GM21529 (cell line): Measurements from ENCODE around the gene YIPF1.
A peak's percentile ranks its signal among the peaks of the same experiment; 100 is the strongest.
"Not testable (repeated sequence)": the region's sequence is repeated elsewhere in the genome, so short reads cannot be mapped to it uniquely, and the experiment has no call there.

Experiments used
- ATAC-seq: cut with Tn5 transposase; IDR thresholded peaks from one replicate; pipeline ENCODE4 v1.9.1; 2021; ENCODE audit not compliant: unreplicated experiment

The YIPF1 gene

DNA sequence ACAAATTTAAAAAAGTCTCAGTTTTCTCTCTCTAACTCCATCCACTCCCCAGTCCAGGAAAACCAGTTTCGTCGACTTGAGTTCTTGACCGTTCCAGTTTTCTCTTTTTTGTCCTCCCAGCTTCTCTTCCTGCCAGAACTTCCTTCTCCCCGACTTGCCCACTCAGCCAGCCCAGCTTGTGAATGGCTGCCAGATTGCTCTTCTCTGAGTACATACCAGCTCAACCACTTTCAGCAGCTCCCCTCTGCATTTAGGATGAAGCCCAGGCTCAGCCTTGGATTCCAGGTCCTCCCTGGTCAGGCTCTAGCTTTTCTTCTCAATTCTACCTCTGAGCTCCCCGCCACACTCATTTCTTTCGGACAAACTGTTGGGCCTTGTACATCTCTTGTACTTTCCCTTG lies 5.8 kb upstream of the YIPF1 start:
- no peak for ATAC-seq

GRCh38 chr1:53894644-53895043 lies 5.0 kb upstream of the YIPF1 start:
- no peak for ATAC-seq

GRCh38 chr1:53893999-53894636 lies 4.5 kb upstream of the YIPF1 start, which contains the start of gene DIO1:
Gene DIO1 (plus strand): TSS chr1:53894187. CDS start chr1:53894211, 24 bp downstream.
- ATAC-seq, result no peak

DNA sequence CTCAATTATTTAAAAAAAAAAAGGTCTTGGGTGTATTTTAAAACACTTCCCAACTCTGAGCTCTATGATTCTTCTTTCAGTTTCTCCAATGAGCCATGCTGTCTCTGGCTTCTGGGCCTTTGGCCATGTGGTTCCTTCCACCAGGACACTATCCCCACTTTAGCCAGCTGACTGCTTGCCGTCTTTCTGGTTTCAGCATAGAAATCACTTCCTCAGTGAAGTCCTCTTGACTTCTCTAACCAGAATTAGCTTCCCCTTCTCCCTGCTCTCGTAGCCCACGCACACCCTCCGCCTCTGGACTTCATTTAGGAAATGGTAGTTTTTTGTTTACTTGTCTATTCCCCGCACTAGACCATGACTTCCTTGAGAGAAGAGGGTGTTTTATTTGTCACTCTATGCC lies 3.3 kb upstream of the YIPF1 start:
- no peak for ATAC-seq

DNA sequence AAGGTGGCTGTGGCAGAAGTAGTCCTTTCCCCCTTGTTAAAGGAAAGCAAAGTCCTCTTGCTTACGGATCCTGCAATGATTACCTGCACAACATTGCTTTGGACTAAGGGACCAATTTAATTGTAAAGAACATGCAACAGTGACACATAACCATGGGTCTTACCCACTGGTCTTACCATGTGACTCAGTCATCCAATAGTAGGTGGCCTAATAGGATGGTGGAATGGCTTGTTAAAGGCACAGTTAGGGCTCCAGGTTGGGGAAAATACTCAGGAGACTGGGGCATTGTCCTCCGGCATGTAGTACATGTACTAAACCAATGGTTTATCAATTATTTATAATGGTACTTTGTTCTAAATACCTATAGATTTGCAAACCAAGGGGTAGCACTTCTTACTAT lies 2.1 kb upstream of the YIPF1 start:
- no peak for ATAC-seq

DNA sequence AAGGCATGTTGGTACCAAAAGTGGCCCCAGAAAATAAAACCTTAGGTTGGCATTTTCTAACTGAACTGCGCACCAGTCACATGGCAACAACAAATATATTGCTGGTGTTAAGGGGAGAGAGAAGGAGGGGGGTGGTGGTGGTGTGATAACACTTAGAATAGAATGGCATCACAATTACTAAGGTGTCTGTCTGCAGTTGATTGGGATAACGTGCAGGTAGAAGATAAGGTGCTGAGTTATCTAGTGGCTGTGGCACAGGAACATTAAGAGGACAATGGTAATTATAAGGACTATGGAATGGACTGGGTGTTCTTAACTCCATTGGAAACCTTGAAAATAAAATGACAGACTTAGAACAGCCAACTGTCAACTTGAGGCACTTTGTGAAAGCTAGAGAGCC lies 1.4 kb upstream of the YIPF1 start:
- no peak for ATAC-seq

GRCh38 chr1:53890522-53890941 lies 935 bp upstream of the YIPF1 start:
- ATAC-seq, result peak; percentile 17

DNA sequence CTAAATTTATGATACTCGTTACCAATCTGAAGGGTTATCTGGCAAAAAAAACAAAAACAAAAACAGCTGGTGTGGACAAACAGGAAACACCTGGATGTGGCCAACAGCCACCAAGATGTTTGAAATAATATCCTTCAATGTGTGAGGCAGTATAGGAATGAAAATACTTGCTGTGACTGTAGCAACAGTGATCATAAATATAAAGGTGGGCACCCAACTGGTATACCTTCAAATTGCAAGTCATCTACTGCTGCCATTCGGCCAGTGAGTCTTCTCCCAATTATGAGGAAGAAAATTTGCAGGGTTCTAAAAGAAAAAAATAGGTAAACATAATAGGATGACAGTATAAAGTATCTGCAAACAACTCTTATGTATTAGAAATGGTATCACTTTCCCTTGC lies 916 bp downstream of the YIPF1 start:
- no peak for ATAC-seq

DNA sequence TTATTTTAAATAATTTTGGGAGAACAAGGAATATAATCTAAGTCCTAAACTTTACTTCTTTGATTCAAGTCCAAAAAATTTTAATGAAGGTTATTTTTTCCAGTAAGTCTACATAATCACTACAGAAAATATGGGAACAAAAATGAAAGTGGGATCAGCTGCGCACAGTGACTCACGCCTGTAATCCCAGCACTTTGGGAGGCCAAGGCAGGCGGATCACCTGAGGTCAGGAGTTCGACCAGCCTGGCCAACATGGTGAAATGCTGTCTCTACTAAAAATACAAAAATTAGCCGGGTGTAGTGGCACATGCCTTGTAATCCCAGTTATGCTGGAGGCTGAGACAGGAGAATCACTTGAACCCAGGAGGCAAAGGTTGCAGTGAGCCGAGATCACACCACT lies 6.0 kb downstream of the YIPF1 start:
- not testable (repeated sequence) for ATAC-seq

DNA sequence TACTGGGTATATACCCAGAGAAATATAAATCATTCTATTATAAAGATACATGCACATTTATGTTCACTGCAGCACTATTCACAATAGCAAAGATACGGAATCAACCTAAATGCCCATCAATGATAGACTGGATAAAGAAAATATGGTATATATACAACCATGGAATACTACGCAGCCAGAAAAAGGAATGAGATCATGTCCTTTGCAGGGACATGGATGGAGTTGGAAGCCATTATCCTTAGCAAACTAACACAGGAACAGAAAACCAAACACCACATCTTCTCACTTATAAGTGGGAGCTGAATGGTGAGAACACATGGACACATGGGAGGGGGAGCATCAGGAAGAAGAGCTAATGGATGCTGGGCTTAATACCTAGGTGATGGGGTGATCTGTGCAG lies 7.7 kb downstream of the YIPF1 start:
- not testable (repeated sequence) for ATAC-seq

GRCh38 chr1:53878492-53879105 lies 11.0 kb downstream of the YIPF1 start:
- ATAC-seq, result no peak

- not testable (repeated sequence) for ATAC-seq
Observed at GRCh38 chr1:53875150-53875549, 14.4 kb downstream of the YIPF1 start.

- ATAC-seq, result no peak
Observed at GRCh38 chr1:53871773-53872484, 17.7 kb downstream of the YIPF1 start.

DNA sequence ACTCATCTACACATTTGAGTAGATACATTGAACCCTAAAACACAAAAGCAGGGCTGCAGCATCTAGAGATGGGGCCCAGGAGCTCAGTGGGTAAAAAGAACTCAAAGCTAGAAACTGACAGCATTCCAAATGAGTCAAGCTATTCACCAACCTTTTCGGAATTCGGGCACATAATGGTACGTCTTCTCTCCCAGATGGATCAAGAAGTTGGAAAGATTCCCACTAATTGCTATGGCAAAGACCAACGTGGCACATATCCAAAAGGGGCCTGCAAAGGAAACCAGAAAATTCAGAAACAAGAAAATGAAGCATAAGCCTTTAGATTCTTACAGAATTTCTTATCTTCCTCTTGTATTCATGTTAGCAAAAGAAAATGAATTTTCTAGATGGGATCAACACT lies 18.4 kb downstream of the YIPF1 start:
- no peak for ATAC-seq

DNA sequence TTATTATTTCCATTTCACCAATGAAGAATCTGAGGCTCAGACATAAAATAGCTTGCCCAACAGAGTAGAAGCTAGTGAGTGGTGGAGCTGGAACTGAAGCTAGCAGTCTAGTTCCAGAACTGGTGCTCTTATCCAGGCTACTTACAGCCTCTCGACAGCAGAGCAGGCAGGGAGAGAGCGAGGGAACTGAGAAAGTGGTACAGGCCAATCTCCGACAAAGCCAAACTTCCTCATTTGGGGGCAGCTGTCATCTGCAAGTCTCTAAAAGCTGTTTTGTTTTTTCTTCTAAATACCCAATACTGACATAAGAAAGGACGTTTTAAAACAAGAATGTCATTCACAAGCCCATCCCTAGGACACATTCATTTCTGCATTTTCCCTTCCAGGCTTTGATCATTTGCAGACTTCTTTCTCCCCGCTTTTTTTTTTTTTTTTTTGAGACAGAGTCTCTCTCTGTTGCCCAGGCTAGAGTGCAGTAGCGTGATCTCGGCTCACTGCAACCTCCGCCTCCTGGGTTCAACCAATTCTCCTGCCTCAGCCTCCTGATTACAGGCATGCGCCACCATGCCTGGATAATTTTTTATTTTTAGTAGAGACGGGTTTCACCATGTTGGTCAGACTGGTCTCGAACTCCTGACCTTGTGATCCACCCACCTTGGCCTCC lies 20.0 kb downstream of the YIPF1 start:
- no peak for ATAC-seq

GRCh38 chr1:53868565-53868964 lies 21.0 kb downstream of the YIPF1 start:
- ATAC-seq, result no peak

DNA sequence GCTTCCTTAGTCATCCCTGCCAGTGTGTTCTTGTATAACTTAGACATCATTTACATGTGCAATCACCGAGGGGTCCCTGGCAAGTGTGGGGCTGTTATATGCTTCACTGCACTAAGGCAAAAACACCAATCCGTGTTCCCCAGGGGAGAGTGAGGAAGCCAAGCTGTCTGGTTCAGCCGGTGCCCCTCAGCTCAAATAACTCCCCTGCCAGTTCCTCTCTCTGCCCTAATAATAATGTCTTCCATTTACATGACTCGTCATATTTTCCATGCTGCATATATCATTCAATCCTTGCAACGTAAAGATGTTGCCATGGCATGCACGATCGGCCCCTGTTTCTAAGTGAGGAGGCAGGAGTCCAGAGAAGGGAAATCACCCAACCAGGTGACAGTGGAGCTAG lies 27.1 kb downstream of the YIPF1 start:
- no peak for ATAC-seq

- no peak for ATAC-seq
Observed at GRCh38 chr1:53860967-53861411, 28.6 kb downstream of the YIPF1 start.

DNA sequence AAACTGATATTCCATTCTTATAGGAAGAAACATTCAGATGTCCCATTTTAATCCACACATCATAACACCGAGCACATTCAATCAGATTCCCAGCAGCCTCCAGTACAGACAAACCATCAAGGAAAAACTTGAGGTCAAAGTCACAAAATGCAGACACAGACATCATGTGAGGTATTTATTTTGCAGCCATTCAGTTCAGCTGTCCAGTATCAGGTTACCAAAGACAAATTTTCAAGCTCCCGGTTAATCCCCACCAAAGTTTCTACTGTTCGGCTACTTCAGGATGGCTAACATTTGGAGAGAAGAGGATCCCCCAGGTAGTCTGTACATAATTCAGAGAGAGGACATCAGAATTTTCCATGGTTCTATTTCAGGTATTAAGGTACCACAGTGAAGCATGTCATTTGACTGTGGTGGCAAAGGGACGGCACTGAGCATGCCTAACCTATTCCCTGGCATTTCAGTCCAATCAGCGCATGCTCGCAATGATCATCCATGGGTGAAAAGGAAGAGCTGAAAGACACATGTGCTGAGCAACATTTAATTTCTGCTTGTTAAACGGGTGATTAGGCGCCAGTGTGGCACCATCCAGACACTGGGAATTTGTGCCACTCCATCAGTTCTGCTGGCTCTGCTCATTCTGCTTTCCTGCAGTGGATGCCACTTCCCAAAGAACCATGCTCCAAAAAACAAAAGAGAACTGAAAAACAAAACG lies 37.9 kb downstream of the YIPF1 start:
- no peak for ATAC-seq

- no peak for ATAC-seq
Observed at GRCh38 chr1:53850082-53850673, 39.4 kb downstream of the YIPF1 start.

GRCh38 chr1:53847980-53848379 lies 41.6 kb downstream of the YIPF1 start:
- ATAC-seq, result no peak
